GM18870 (cell line): Measurements from ENCODE around the gene NDUFAF7.
"Not testable (repeated sequence)": the region's sequence is repeated elsewhere in the genome, so short reads cannot be mapped to it uniquely, and the experiment has no call there.

Experiments used
- ATAC-seq: cut with Tn5 transposase; IDR thresholded peaks from one replicate; pipeline ENCODE4 v1.9.1; 2021; ENCODE audit warnings: moderate library complexity; ENCODE audit not compliant: unreplicated experiment

Gene NDUFAF7

GRCh38 chr2:37281916-37282315, 50.5 kb downstream of the NDUFAF7 start:
- ATAC-seq = no peak

GRCh38 chr2:37282746-37283145, 51.3 kb downstream of the NDUFAF7 start:
- no peak for ATAC-seq

- ATAC-seq = no peak
Measured at GRCh38 chr2:37283207-37283606, 51.7 kb downstream of the NDUFAF7 start.

GRCh38 chr2:37284381-37284780, 52.9 kb downstream of the NDUFAF7 start:
- no peak for ATAC-seq

GRCh38 chr2:37287966-37288365, 56.5 kb downstream of the NDUFAF7 start:
- ATAC-seq = no peak

- ATAC-seq = no peak
Measured at GRCh38 chr2:37291680-37292079, 60.2 kb downstream of the NDUFAF7 start.

- not testable (repeated sequence) for ATAC-seq
Measured at GRCh38 chr2:37294858-37295257, 63.4 kb downstream of the NDUFAF7 start.

GRCh38 chr2:37295469-37296073, 64.1 kb downstream of the NDUFAF7 start:
- ATAC-seq = no peak

- ATAC-seq = no peak
Measured at GRCh38 chr2:37297632-37298031, 66.2 kb downstream of the NDUFAF7 start.
